ENCODE results near the gene ADAMTS12. TPM values are rescaled to one million over a fixed set of nuclear protein-coding genes. Genes with fewer than 3 reads are reported as not detected.
A peak's percentile ranks its signal among the peaks of the same experiment; 100 is the strongest.

The ADAMTS12 gene
- total and polyA plus RNA-seq, 2 of the 8 experiments (the other 6 are each of a cell fraction or from before 2014, with no cell fraction given) = 6.4 to 12.8 TPM

- TF ChIP-seq, protein P1, sequence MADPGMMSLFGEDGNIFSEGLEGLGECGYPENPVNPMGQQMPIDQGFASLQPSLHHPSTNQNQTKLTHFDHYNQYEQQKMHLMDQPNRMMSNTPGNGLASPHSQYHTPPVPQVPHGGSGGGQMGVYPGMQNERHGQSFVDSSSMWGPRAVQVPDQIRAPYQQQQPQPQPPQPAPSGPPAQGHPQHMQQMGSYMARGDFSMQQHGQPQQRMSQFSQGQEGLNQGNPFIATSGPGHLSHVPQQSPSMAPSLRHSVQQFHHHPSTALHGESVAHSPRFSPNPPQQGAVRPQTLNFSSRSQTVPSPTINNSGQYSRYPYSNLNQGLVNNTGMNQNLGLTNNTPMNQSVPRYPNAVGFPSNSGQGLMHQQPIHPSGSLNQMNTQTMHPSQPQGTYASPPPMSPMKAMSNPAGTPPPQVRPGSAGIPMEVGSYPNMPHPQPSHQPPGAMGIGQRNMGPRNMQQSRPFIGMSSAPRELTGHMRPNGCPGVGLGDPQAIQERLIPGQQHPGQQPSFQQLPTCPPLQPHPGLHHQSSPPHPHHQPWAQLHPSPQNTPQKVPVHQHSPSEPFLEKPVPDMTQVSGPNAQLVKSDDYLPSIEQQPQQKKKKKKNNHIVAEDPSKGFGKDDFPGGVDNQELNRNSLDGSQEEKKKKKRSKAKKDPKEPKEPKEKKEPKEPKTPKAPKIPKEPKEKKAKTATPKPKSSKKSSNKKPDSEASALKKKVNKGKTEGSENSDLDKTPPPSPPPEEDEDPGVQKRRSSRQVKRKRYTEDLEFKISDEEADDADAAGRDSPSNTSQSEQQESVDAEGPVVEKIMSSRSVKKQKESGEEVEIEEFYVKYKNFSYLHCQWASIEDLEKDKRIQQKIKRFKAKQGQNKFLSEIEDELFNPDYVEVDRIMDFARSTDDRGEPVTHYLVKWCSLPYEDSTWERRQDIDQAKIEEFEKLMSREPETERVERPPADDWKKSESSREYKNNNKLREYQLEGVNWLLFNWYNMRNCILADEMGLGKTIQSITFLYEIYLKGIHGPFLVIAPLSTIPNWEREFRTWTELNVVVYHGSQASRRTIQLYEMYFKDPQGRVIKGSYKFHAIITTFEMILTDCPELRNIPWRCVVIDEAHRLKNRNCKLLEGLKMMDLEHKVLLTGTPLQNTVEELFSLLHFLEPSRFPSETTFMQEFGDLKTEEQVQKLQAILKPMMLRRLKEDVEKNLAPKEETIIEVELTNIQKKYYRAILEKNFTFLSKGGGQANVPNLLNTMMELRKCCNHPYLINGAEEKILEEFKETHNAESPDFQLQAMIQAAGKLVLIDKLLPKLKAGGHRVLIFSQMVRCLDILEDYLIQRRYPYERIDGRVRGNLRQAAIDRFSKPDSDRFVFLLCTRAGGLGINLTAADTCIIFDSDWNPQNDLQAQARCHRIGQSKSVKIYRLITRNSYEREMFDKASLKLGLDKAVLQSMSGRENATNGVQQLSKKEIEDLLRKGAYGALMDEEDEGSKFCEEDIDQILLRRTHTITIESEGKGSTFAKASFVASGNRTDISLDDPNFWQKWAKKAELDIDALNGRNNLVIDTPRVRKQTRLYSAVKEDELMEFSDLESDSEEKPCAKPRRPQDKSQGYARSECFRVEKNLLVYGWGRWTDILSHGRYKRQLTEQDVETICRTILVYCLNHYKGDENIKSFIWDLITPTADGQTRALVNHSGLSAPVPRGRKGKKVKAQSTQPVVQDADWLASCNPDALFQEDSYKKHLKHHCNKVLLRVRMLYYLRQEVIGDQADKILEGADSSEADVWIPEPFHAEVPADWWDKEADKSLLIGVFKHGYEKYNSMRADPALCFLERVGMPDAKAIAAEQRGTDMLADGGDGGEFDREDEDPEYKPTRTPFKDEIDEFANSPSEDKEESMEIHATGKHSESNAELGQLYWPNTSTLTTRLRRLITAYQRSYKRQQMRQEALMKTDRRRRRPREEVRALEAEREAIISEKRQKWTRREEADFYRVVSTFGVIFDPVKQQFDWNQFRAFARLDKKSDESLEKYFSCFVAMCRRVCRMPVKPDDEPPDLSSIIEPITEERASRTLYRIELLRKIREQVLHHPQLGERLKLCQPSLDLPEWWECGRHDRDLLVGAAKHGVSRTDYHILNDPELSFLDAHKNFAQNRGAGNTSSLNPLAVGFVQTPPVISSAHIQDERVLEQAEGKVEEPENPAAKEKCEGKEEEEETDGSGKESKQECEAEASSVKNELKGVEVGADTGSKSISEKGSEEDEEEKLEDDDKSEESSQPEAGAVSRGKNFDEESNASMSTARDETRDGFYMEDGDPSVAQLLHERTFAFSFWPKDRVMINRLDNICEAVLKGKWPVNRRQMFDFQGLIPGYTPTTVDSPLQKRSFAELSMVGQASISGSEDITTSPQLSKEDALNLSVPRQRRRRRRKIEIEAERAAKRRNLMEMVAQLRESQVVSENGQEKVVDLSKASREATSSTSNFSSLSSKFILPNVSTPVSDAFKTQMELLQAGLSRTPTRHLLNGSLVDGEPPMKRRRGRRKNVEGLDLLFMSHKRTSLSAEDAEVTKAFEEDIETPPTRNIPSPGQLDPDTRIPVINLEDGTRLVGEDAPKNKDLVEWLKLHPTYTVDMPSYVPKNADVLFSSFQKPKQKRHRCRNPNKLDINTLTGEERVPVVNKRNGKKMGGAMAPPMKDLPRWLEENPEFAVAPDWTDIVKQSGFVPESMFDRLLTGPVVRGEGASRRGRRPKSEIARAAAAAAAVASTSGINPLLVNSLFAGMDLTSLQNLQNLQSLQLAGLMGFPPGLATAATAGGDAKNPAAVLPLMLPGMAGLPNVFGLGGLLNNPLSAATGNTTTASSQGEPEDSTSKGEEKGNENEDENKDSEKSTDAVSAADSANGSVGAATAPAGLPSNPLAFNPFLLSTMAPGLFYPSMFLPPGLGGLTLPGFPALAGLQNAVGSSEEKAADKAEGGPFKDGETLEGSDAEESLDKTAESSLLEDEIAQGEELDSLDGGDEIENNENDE (IDR thresholded peaks at IDR 0.05; ENCODE audit: insufficient replicate concordance, low read length) = no peak
- TF ChIP-seq CBX8 (IDR thresholded peaks at IDR 0.05; ENCODE audit: borderline replicate concordance, low read depth, low read length) (no peak), POLR2AphosphoS5 (IDR thresholded peaks at IDR 0.05; ENCODE audit: low read depth, low read length) (no peak), HDAC2 (IDR thresholded peaks at IDR 0.05; ENCODE audit: borderline replicate concordance in 1 of 2, low read depth in 2 of 2, low read length in 2 of 2) (no peak), SIRT6 (IDR thresholded peaks at IDR 0.05; ENCODE audit: low read length) (no peak), RFX5 (IDR thresholded peaks at IDR 0.05; ENCODE audit: borderline replicate concordance, low read depth, low read length) (peak; percentile 52; the same call in 1 of the 2 replicates), FOSL1 (IDR thresholded peaks at IDR 0.05; ENCODE audit: insufficient read depth, low read depth, low read length) (no peak), EZH2 (IDR thresholded peaks at IDR 0.05; ENCODE audit: low read depth, low read length, severe bottlenecking) (no peak), NRF1 (IDR thresholded peaks at IDR 0.05; ENCODE audit: low read depth, low read length) (no peak), JUND (IDR thresholded peaks at IDR 0.05; ENCODE audit: low read length) (no peak)
Measured at GRCh38 chr5:33685873-33686755, 205.7 kb downstream of the ADAMTS12 start (continued).

Data from H1 (cell line).